HUES48 (cell line): ENCODE data around the gene RSF1.
"Not testable (repeated sequence)": the region's sequence is repeated elsewhere in the genome, so short reads cannot be mapped to it uniquely, and the experiment has no call there.

Experiments
- H3K27ac ChIP-seq: one replicate; pipeline ENCODE4 v1.7.0; 2013; ENCODE audit warnings: low read depth, low read length, inconsistent platforms
- H3K27me3 ChIP-seq: 2 replicates; pipeline ENCODE4 v1.6.1; 2013; ENCODE audit warnings: mild to moderate bottlenecking, low read length; ENCODE audit not compliant: control insufficient read depth, insufficient read depth
- H3K36me3 ChIP-seq: 2 replicates; pipeline ENCODE4 v1.6.1; 2013; ENCODE audit warnings: low read length; ENCODE audit not compliant: control insufficient read depth, insufficient read depth
- H3K4me1 ChIP-seq: 2 replicates; pipeline ENCODE4 v1.6.1; 2013; ENCODE audit warnings: mild to moderate bottlenecking, low read length; ENCODE audit not compliant: control insufficient read depth, insufficient read depth
- H3K4me3 ChIP-seq: 2 replicates; pipeline ENCODE4 v1.5.1; 2013; ENCODE audit warnings: mild to moderate bottlenecking, low read depth, low read length
- H3K9ac ChIP-seq: 2 replicates; pipeline ENCODE4 v1.6.1; 2013; ENCODE audit warnings: mild to moderate bottlenecking, low read depth, low read length, moderate library complexity
- H3K9me3 ChIP-seq: 2 replicates; pipeline ENCODE4 v1.6.1; 2013; ENCODE audit warnings: low read length; ENCODE audit not compliant: control insufficient read depth, insufficient read depth

Gene RSF1

GRCh38 chr11:77842441-77843121 is 22.1 kb upstream of the RSF1 start:
- Histone ChIP-seq H3K4me1 (no peaks in the 10 kb centered on the region), H3K9ac (no peak overlapping the region), H3K36me3 (no peaks in the 10 kb centered on the region), H3K27me3 (no peaks in the 10 kb centered on the region), H3K27ac (no peak overlapping the region), H3K4me3 (no peak overlapping the region), H3K9me3 (no peaks in the 10 kb centered on the region)

- H3K9me3 ChIP-seq, result peaks cover 11% of the 10 kb centered on the region; the same call in 1 of the 2 replicates
Measured at GRCh38 chr11:77833302-77833701, 12.8 kb upstream of the RSF1 start.

DNA sequence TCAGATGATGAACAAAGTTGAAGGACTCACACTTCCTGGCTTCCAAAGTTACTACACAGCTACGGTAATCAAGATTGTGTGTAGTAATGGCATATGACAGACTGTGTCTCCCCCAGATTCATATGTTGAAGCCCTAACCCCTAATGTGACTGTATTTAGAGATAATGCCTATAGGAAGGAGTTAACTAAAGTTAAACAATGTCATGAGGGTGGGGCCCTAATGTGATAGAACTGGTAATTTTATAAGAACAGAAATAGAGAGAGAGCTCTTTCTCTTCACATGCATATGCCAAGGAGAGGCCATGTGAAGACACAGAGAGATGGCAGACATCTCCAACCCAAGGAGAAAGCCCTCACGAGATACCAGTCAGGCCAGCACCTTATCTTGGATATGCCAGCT is 8.4 kb upstream of the RSF1 start:
- H3K9ac ChIP-seq, result no peak overlapping the region
- H3K36me3 ChIP-seq, result no peaks in the 10 kb centered on the region
- peaks cover 11% of the 10 kb centered on the region; the same call in 1 of the 2 replicates for H3K9me3 ChIP-seq
- no peak overlapping the region for H3K4me3 ChIP-seq
- no peaks in the 10 kb centered on the region for H3K4me1 ChIP-seq
- H3K27ac ChIP-seq, result no peak overlapping the region
- no peaks in the 10 kb centered on the region for H3K27me3 ChIP-seq

More at GRCh38 chr11:77833302-77833701, 12.8 kb upstream of the RSF1 start:
- Histone ChIP-seq H3K27ac (no peak overlapping the region), H3K4me1 (no peaks in the 10 kb centered on the region), H3K36me3 (no peaks in the 10 kb centered on the region), H3K4me3 (no peak overlapping the region), H3K9ac (no peak overlapping the region), H3K27me3 (no peaks in the 10 kb centered on the region)

DNA sequence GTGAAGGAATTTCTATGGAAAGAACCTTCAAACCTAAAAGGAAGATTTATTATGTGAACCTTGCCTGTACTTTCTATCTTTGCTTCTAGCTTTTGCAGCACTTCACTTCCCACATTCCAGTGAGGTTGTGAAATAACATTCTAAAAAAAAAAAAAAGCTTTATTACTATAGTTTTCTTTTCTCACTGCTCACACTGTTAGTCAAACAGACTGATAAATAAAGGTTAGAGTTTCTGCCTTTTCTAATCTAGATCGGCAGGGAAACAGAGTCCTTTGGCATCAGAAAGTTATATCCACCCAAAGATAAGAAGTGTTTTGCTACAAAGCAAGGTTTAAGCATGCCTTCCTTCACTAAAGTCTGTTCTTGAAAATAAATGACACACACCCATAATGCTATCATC is 3.3 kb upstream of the RSF1 start:
- H3K4me3 ChIP-seq, result no peak overlapping the region
- H3K36me3 ChIP-seq, result no peaks in the 10 kb centered on the region
- H3K27me3 ChIP-seq, result no peaks in the 10 kb centered on the region
- H3K9ac ChIP-seq, result no peak overlapping the region
- H3K27ac ChIP-seq, result no peak overlapping the region
- no peaks in the 10 kb centered on the region for H3K4me1 ChIP-seq
- H3K9me3 ChIP-seq, result no peaks in the 10 kb centered on the region

DNA sequence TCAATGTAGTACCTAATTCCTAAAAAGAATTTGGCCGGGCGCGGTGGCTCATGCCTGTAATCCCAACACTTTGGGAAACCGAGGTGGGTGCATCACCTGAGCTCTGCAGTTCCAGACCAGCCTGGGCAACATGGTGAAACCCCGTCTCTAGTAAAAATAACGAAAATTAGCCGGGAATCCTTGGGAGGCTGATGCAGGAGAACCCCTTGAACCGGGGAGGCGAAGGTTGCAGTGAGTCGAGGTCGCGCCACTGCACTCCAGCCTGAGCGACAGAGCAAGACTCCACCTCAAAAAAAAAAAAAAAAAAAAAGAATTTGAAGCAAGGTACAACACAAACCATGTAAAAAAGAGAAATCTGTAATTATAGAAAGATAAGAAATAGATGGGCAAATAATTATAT is 1.6 kb upstream of the RSF1 start:
- not testable (repeated sequence) for H3K9ac ChIP-seq, H3K27ac ChIP-seq, H3K4me1 ChIP-seq, H3K36me3 ChIP-seq, H3K9me3 ChIP-seq, H3K27me3 ChIP-seq
- H3K4me3 ChIP-seq, result peak overlapping the region; percentile 90

- H3K4me3 ChIP-seq, result peak overlapping the region; percentile 90
- H3K4me1 ChIP-seq, result 0 out of 2 replicates have a peak, but pooled peaks cover 3% of the 10 kb centered on the region
- H3K36me3 ChIP-seq, result no peaks in the 10 kb centered on the region
- H3K9ac ChIP-seq, result no peak overlapping the region
- peak overlapping the region; percentile 5 for H3K27ac ChIP-seq
- H3K27me3 ChIP-seq, result no peaks in the 10 kb centered on the region
- no peaks in the 10 kb centered on the region for H3K9me3 ChIP-seq
Measured at GRCh38 chr11:77821349-77821851, 878 bp upstream of the RSF1 start.

DNA sequence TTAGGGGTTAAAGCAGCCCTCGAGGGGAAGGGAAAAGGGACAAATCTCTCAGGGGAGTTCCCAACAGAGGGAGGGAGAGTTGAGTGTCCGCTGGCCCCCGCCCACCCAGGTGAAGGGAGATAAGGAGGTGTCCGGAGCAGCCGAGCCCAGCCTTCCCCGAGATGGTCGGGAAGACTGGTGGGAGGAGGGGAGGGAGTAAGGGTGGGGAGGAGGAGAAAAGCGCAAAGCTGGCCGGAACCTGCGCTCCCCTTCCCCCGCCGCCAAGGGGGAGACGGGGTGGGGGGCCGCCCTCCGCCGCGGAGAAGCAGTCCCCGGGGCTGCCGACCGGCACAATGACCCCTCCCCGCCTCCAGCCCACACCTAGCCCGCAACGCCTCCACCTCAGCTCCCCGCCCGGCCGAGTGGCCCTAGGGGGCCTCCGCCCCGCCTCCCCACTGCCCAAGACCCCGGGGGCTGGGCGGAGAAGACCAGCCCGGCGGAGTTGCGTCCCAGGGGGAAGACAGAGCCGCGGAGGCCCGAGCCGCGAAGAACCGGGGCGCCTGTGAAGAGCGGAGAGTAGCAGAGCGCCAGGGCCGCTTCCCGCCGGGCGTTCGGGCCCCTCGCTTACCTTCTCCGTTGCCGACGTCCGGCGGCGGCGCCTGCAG is 479 bp downstream of the RSF1 start:
- peak overlapping the region; percentile 92 for H3K27ac ChIP-seq
- no peaks in the 10 kb centered on the region for H3K9me3 ChIP-seq
- peaks cover 3% of the 10 kb centered on the region; the same call in 1 of the 2 replicates for H3K4me1 ChIP-seq
- H3K27me3 ChIP-seq, result no peaks in the 10 kb centered on the region
- H3K9ac ChIP-seq, result peak overlapping the region; percentile 91
- peak overlapping the region; percentile 90 for H3K4me3 ChIP-seq
- no peaks in the 10 kb centered on the region for H3K36me3 ChIP-seq

GRCh38 chr11:77819411-77819920 is 1.1 kb downstream of the RSF1 start:
- H3K27me3 ChIP-seq, result no peaks in the 10 kb centered on the region
- no peaks in the 10 kb centered on the region for H3K36me3 ChIP-seq
- H3K9ac ChIP-seq, result peak overlapping the region; percentile 91
- peak overlapping the region; percentile 92 for H3K27ac ChIP-seq
- peak overlapping the region; percentile 90 for H3K4me3 ChIP-seq
- no peaks in the 10 kb centered on the region for H3K9me3 ChIP-seq
- H3K4me1 ChIP-seq, result peaks cover 3% of the 10 kb centered on the region; the same call in 1 of the 2 replicates

DNA sequence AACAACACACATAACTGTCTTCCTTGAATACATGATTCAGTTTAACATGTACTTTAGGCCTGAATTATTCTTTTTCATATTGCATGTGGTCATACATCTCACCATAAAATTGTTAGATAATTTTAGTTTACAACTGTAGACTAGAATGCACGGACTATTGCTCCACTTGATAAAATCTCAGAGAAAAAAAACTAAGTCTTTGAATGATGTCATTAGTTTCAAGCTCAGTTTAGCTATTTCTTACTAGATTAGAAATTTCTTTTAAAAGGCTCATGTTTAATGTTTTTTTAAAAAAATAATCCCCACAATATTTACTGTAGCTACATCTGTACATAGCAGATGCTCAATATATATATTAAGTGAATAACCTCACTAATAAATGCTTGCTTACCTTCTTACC is 5.1 kb downstream of the RSF1 start:
- H3K9me3 ChIP-seq, result no peaks in the 10 kb centered on the region
- H3K4me1 ChIP-seq, result peaks cover 3% of the 10 kb centered on the region; the same call in 1 of the 2 replicates
- no peak overlapping the region for H3K9ac ChIP-seq
- no peak overlapping the region for H3K27ac ChIP-seq
- no peak overlapping the region for H3K4me3 ChIP-seq
- no peaks in the 10 kb centered on the region for H3K27me3 ChIP-seq
- peaks cover 10% of the 10 kb centered on the region; the same call in 1 of the 2 replicates for H3K36me3 ChIP-seq

GRCh38 chr11:77814848-77815247 is 5.7 kb downstream of the RSF1 start:
- Histone ChIP-seq H3K9me3 (no peaks in the 10 kb centered on the region), H3K36me3 (peaks cover 10% of the 10 kb centered on the region; the same call in 1 of the 2 replicates)

GRCh38 chr11:77813256-77813655 is 7.3 kb downstream of the RSF1 start:
- Histone ChIP-seq H3K4me3 (no peak overlapping the region), H3K4me1 (peaks cover 3% of the 10 kb centered on the region; the same call in 1 of the 2 replicates), H3K9ac (no peak overlapping the region), H3K27me3 (no peaks in the 10 kb centered on the region), H3K27ac (no peak overlapping the region), H3K9me3 (no peaks in the 10 kb centered on the region), H3K36me3 (peaks cover 10% of the 10 kb centered on the region; the same call in 1 of the 2 replicates)

More at GRCh38 chr11:77814848-77815247, 5.7 kb downstream of the RSF1 start:
- Histone ChIP-seq H3K27me3 (no peaks in the 10 kb centered on the region), H3K4me1 (peaks cover 3% of the 10 kb centered on the region; the same call in 1 of the 2 replicates), H3K4me3 (no peak overlapping the region), H3K27ac (no peak overlapping the region), H3K9ac (no peak overlapping the region)
